NCI-H526 (cell line): Measurements from ENCODE around the gene POLR2H.

ENCODE experiments used
- DNase-seq, 2 experiments: peaks; one replicate each; lab custom pipeline; 2025; lab: John Stamatoyannopoulos, UW

Gene POLR2H

GRCh38 chr3:184361532-184361931 is at the start of gene POLR2H, which contains the start of gene CLCN2:
TSS of gene POLR2H (plus strand) at chr3:184361710. CDS start at chr3:184363493, 1,783 bp downstream.
TSS of gene CLCN2 (minus strand) at chr3:184361605. CDS start at chr3:184361479, 126 bp downstream.
- peak in 1 of 2 experiments; percentile 85 for DNase-seq

DNA sequence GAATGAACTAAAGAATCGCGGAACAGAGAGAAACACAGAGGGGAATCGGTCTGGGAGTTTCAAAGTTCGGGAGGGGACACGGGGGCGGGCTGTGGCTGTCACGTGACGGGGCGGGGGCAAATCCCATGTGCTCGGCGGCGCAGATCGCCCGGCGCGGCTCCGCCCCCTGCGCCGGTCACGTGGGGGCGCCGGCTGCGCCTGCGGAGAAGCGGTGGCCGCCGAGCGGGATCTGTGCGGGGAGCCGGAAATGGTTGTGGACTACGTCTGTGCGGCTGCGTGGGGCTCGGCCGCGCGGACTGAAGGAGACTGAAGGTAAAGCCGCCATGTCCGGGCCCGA is 47.2 kb upstream of the POLR2H start, which contains the start of gene EIF4G1:
TSS of gene EIF4G1 (plus strand) at position 244 of the 337 bp plus-strand sequence. CDS start 1,191 bp downstream, outside the sequence.
- DNase-seq, result peak; percentile 64 to 96

- peak in 1 of 2 experiments; percentile 53 for DNase-seq
Observed at GRCh38 chr3:184314700-184315542, 46.6 kb upstream of the POLR2H start.

- DNase-seq, result no peak
Observed at GRCh38 chr3:184315543-184315867, 46.0 kb upstream of the POLR2H start.

DNA sequence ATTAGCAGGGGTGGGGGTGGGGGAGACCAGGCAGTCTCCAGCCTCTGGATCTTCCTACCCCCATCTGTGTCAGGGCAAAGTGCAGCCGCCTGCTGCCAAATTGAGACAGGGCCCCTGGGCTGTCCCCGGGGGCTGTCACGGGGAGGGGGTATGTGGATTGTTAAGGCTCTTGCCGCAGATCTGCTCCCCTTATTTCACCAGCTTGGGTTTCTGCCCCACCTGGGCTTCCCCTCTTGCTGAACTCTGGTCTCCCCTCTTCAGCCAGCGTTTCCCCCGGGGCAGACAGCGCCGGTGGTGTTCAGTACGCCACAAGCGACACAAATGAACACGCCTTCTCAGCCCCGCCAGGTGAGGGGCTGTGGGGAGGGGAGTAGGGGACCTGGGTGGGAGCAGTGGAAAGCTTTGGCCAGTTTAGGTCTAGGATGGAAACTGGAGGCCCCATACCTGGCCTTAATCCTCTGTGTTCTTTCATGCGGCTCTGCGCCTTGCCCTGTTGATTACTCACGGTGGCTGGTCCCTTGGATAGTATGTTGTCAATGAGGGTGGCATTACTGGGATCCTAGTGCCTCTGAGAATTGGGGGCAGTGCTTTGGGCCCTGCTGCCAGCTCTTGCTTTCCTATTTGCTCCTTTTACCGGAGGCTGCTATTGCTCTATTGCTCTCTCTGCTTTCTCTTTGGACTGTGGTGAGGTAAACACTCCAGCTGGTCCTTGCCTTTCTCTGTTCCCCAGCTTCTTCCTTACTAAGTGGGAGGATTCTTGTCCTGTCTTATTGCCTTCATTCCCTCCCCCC is 45.4 kb upstream of the POLR2H start:
- no peak for DNase-seq

DNA sequence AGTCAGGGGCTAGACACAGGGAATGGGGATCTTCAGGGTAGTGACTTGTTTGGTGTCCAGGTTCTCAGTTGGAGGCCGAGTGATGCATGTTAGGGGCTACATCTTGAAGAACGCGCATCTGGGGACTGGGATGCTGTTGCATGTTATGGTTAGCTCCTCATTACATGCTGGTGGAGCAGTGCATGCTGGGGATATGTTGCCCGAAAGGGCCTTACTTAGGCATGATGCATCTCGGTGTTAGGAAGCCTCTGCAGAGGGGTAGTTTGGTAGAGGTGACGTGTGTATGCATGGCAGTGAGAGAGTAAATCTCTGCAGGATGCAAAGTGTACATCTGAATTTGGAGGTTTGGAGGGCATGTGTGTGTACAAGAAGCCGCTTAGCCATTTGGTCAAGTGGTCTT is 44.7 kb upstream of the POLR2H start:
- no peak for DNase-seq

DNA sequence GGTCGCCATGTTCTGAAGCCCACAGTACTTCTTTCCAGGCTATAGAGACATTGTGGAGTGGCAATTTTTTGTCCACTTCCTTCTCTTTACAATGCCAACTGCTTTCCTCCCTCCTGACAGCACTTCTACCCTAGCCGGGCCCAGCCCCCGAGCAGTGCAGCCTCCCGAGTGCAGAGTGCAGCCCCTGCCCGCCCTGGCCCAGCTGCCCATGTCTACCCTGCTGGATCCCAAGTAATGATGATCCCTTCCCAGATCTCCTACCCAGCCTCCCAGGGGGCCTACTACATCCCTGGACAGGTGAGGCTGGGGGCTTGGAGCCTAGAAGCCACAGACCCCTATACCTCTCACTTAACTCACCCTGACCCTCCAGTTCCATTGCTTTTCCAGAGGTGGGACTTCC is 44.3 kb upstream of the POLR2H start:
- DNase-seq, result no peak

DNA sequence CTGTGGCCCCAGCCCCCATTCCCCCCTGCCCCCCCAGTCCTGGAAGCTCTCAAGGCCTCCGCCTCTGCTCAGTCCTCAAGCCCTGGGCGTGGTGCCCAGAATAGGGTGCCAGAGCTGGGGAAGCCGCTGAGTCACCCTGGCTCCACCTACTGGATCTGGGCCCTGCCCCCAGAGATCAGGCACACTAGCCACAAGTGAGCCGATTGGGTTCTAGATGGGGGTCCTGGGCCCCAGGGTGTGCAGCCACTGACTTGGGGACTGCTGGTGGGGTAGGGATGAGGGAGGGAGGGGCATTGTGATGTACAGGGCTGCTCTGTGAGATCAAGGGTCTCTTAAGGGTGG is 41.4 kb upstream of the POLR2H start:
- DNase-seq, result no peak

- no peak for DNase-seq
Observed at GRCh38 chr3:184321666-184322065, 39.8 kb upstream of the POLR2H start.

- no peak for DNase-seq
Observed at GRCh38 chr3:184322731-184323487, 38.6 kb upstream of the POLR2H start.

DNA sequence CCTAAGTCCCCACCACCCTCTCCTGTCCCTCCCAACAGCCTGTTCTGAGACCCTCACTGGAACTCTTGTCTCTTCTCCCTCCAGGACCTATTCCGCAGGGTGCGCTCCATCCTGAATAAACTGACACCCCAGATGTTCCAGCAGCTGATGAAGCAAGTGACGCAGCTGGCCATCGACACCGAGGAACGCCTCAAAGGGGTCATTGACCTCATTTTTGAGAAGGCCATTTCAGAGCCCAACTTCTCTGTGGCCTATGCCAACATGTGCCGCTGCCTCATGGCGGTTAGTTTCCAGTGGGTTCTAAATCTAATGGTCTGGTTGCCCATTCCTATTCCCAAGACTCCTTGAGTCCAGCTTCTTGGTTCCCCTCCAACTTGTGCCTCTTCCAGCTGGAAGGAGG is 37.8 kb upstream of the POLR2H start:
- no peak for DNase-seq

- DNase-seq, result no peak
Observed at GRCh38 chr3:184325269-184325668, 36.2 kb upstream of the POLR2H start.

GRCh38 chr3:184325715-184326369 is 35.7 kb upstream of the POLR2H start:
- DNase-seq, result no peak

GRCh38 chr3:184327171-184327570 is 34.3 kb upstream of the POLR2H start:
- DNase-seq, result no peak

DNA sequence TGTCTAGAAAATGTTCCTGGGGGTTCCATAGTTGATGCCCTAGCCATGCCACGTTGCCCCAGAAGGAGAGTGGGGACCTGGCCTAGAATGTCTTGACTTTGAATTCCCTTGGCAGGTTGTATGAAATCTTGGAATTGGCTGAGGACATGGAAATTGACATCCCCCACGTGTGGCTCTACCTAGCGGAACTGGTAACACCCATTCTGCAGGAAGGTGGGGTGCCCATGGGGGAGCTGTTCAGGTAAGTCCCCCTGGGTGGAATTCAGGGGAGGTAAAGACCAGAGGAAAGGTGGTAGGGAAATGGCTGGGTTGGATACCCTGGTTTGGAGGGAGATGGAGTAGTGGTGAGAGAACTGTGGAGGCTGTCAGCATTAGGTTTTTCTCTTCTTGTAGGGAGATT is 33.0 kb upstream of the POLR2H start:
- no peak for DNase-seq

DNA sequence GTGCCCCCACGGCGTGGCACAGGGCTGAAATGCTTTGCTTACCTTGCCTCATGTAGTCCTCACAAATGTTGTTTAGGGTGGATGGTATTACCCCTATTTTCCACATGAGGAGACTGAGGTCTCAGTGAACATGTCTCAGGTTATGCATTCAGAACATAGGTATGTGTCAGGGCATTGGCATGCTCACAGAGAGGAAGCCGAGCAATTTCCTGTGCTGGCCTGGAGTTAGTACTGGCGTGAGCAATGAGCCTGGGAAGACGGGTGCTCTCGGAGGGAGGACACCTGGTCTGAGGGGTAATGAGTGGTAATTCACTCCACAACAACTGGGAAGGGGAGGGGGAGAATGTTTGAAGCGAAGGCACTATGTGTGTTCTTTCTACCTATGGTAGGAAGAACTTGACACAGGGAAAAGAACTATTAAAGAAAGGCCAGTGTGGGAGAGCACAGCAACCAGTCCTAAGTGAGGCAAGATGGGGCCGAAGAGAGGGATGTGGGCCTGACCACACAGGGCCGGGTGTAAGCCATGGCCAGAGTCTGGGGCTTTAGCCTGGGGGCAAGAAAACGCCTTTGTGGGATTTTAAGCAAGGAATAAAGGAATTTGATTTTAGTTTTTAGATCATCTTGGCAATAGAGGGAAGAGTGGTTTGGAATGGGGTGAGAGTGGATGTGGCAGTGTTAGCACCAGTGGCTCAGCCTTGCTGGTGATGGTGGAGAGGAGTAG is 29.0 kb upstream of the POLR2H start:
- no peak for DNase-seq

DNA sequence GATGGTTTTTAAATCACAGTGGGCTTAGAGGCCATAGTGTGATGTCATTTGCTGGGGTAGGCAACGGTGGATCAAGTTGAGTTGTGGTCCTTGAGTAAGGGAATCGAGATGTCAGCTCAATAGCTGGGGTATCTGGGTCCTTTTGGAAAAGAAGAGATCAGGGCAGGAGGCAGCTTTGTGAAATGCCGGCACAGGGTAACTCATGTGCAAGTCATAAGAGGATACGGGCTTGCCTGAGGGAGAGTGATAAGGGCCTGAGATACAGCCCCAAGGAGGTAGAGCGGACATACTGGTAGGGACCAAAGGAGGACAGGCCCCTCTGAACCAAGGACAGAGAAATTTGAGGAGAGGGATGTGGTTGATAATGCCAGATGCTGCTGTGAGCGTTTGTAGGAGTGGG is 28.3 kb upstream of the POLR2H start:
- DNase-seq, result no peak

- no peak for DNase-seq
Observed at GRCh38 chr3:184333700-184334099, 27.8 kb upstream of the POLR2H start.

DNA sequence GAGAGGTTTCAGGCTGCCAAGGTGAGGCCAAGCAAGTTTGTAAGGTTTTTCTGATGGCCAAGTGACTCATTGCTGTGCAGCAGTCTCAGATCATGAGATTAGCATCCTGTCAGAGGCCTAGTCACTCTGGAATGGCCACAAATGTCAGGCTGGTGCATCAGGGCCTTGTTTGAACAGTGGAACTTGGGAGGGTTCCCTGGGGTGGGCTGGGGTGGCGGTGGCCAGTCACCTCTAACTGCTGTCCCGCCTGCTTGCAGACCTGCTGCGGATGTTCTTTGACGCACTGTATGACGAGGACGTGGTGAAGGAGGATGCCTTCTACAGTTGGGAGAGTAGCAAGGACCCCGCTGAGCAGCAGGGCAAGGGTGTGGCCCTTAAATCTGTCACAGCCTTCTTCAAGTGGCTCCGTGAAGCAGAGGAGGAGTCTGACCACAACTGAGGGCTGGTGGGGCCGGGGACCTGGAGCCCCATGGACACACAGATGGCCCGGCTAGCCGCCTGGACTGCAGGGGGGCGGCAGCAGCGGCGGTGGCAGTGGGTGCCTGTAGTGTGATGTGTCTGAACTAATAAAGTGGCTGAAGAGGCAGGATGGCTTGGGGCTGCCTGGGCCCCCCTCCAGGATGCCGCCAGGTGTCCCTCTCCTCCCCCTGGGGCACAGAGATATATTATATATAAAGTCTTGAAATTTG is 26.9 kb upstream of the POLR2H start:
- no peak for DNase-seq

DNA sequence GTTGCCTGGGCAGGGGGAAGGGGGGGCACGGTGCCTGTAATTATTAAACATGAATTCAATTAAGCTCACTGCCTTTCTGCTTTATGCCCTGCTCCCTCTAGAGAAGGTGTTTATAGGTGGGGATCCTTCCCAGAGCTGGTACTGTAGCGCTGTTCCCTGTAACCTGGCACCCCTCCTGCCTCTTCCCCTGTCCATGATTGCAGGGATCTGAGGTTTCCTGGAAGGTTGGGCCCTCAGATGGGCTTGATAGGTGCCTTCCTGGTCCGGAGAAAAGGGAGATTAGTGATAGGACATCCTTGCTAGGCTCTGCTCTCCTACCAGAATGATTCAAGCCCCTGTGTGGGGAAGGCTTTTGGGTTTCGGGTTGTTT is 26.2 kb upstream of the POLR2H start:
- no peak for DNase-seq
